PC-3 (cell line): ENCODE measurements around the gene CCDC174. TPM values are rescaled to one million over a fixed set of nuclear protein-coding genes. Genes with fewer than 3 reads are reported as not detected.

Experiments used
- ATAC-seq: fragments of 200-7000 bp; cut with Tn5 transposase; 2 replicates; pipeline ENCODE4 v1.9.1; 2020; ENCODE audit warnings: mild to moderate bottlenecking, moderate library complexity
- BruUV-seq: library from RNA; stranded (reverse); fragments of 400-500 nt; replicated peaks from 2 replicates; lab custom pipeline; 2021; lab: Mats Ljungman, UMichigan
- CTCF ChIA-PET: fragments of 300-600 bp; sonication (Branson Sonifier 250); formaldehyde crosslinking; loops from one replicate; lab custom pipeline; 2022; ENCODE audit warnings: antibody characterized with exemption; lab: Charles Lee
- POLR2A ChIA-PET: fragments of 300-600 bp; sonication (Branson Sonifier 250); formaldehyde crosslinking; loops from one replicate; lab custom pipeline; 2022; ENCODE audit warnings: antibody characterized with exemption; ENCODE audit not compliant: unreplicated experiment; lab: Charles Lee
- DNase-seq: peaks from one replicate; pipeline ENCODE4 v3.0.0-alpha.2; 2015
- H2AFZ ChIP-seq: fragments of 300-600 bp; sonication (generic); 2 replicates; pipeline ENCODE4 v1.6.0; 2016; ENCODE audit warnings: antibody characterized with exemption, low read length
- H3F3A ChIP-seq: fragments of 300-600 bp; sonication (generic); one replicate; pipeline ENCODE4 v1.6.0; 2017; ENCODE audit warnings: antibody characterized with exemption, low read length, control low read depth, mild to moderate bottlenecking; ENCODE audit not compliant: unreplicated experiment
- H3K27ac ChIP-seq: fragments of 300-600 bp; sonication (generic); 2 replicates; pipeline ENCODE4 v1.5.1; 2016; ENCODE audit warnings: mild to moderate bottlenecking, low read length
- H3K27me3 ChIP-seq: fragments of 300-600 bp; sonication (generic); 2 replicates; pipeline ENCODE4 v1.6.1; 2016; ENCODE audit warnings: low read length, mixed read lengths
- H3K36me3 ChIP-seq: fragments of 300-600 bp; sonication (generic); 2 replicates; pipeline ENCODE4 v1.6.1; 2016; ENCODE audit warnings: low read depth, mixed run types, low read length, mixed read lengths
- H3K4me1 ChIP-seq: fragments of 300-600 bp; sonication (generic); 2 replicates; pipeline ENCODE4 v1.5.1; 2016; ENCODE audit warnings: low read length; ENCODE audit not compliant: insufficient read depth
- H3K4me2 ChIP-seq: fragments of 300-600 bp; sonication (generic); 2 replicates; pipeline ENCODE4 v1.6.0; 2016; ENCODE audit warnings: low read length
- H3K4me3 ChIP-seq: fragments of 300-600 bp; sonication (generic); 2 replicates; pipeline ENCODE4 v1.5.1; 2016; ENCODE audit warnings: mild to moderate bottlenecking, low read length, mixed read lengths
- H3K79me2 ChIP-seq: fragments of 300-600 bp; sonication (generic); 2 replicates; pipeline ENCODE4 v1.6.1; 2017; ENCODE audit warnings: low read length, mixed read lengths
- H3K9ac ChIP-seq: fragments of 300-600 bp; sonication (generic); 2 replicates; pipeline ENCODE4 v1.6.0; 2016; ENCODE audit warnings: mild to moderate bottlenecking, low read length
- H3K9me2 ChIP-seq: fragments of 300-600 bp; sonication (generic); replicated peaks from 2 replicates; pipeline ENCODE4 v1.6.1; 2016; ENCODE audit warnings: mixed run types, low read length, mixed read lengths
- H3K9me3 ChIP-seq: fragments of 300-600 bp; sonication (generic); 2 replicates; pipeline ENCODE4 v1.6.1; 2016; ENCODE audit warnings: low read length, mixed read lengths
- H4K20me1 ChIP-seq: fragments of 300-600 bp; sonication (generic); 2 replicates; pipeline ENCODE4 v1.6.1; 2016; ENCODE audit warnings: low read length, mixed read lengths
- EZH2 ChIP-seq: fragments of 300-600 bp; sonication (generic); IDR thresholded peaks from one replicate; pipeline ENCODE4 v1.6.1; 2017; ENCODE audit warnings: antibody characterized with exemption, mild to moderate bottlenecking, low read length; ENCODE audit not compliant: unreplicated experiment
- EZH2phosphoT487 ChIP-seq: fragments of 300-600 bp; sonication (generic); IDR thresholded peaks from 2 replicates; pipeline ENCODE4 v1.6.1; 2018; ENCODE audit warnings: mild to moderate bottlenecking, antibody characterized with exemption, low read length, borderline replicate concordance
- intact Hi-C: fragments of 100-400 bp; cut with micrococcal nuclease; formaldehyde crosslinking; loops from 2 replicates; pipeline ENCODE4 v1.9.0; 2023
- total RNA-seq: library from RNA; depleted of rRNA; stranded (reverse); fragments of >200 nt; gene quantifications from 2 replicates; pipeline ENCODE4 v1.2.3, GENCODE V29; 2014
- TF ChIP-seq, protein P1 (sequence below): fragments of 300-600 bp; sonication (generic); conservative IDR thresholded peaks from 2 replicates; pipeline ENCODE4 v1.5.1; 2017; ENCODE audit warnings: antibody characterized with exemption, low read depth, mild to moderate bottlenecking, low read length

Gene CCDC174
- total RNA-seq, 1 experiment from 2014 or later, result 8.2 TPM

DNA sequence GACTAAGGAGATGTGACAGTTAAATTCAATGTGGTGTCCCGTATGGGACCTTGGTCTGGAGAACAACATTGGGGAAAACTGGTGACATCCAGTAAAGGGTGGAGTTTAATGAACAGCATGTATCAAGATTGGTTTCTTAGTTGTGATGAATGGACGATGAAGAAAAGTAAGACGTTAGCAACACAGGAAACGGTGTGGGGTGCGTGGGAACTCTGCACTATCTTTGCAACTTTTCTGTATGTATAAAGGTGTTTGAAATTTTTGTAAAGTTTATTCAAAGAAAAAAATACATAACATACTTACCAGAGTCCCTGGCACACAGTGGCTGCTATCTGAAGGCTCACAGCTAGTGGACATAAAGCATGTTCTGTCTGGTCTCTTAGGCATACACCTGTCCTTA lies 6.1 kb upstream of the CCDC174 start:
- Histone ChIP-seq H3K27me3 (no peaks in the 10 kb centered on the region), H3K27ac (no peak overlapping the region), H4K20me1 (no peaks in the 10 kb centered on the region), H3K4me2 (no peak overlapping the region), H3F3A (no peaks in the 10 kb centered on the region), H3K4me1 (peaks cover 11% of the 10 kb centered on the region), H3K79me2 (no peaks in the 10 kb centered on the region), H3K36me3 (no peaks in the 10 kb centered on the region), H3K9me3 (no peaks in the 10 kb centered on the region), H3K4me3 (no peak overlapping the region), H3K9ac (no peak overlapping the region), H3K9me2 (no peaks in the 10 kb centered on the region), H2AFZ (no peak overlapping the region)
- ChIA-PET CTCF (no interaction called here), POLR2A (no interaction called here)
- intact Hi-C loops, result no loop called here
- BruUV-seq, result no TSS peak
- no peak for DNase-seq
- no peak for TF ChIP-seq EZH2
- TF ChIP-seq EZH2phosphoT487, result no peak
- TF ChIP-seq, protein P1, sequence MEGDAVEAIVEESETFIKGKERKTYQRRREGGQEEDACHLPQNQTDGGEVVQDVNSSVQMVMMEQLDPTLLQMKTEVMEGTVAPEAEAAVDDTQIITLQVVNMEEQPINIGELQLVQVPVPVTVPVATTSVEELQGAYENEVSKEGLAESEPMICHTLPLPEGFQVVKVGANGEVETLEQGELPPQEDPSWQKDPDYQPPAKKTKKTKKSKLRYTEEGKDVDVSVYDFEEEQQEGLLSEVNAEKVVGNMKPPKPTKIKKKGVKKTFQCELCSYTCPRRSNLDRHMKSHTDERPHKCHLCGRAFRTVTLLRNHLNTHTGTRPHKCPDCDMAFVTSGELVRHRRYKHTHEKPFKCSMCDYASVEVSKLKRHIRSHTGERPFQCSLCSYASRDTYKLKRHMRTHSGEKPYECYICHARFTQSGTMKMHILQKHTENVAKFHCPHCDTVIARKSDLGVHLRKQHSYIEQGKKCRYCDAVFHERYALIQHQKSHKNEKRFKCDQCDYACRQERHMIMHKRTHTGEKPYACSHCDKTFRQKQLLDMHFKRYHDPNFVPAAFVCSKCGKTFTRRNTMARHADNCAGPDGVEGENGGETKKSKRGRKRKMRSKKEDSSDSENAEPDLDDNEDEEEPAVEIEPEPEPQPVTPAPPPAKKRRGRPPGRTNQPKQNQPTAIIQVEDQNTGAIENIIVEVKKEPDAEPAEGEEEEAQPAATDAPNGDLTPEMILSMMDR, result no peak
- ATAC-seq, result no peak

DNA sequence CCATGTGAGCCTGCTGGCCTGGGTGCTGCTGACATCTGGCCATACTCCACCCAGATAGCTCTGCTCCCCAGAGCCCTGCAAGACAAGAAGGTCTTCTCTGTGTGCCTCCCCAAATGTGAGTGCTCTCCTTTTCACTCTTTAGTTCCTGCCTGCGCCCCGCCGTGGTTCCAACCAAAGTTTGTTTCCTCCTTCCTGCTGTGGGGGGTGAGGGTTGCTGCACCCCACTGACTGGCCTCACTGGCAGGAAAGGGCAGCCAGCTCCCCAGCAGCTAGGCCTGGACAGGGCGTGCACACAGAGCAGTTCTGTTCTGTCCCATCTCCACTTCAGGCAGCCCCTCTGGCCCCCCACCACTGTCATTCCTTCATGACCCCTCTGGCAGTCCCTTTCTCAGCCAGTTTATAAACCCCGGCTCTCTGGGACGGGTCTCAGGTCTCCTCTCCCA lies 5.4 kb upstream of the CCDC174 start:
- POLR2A ChIA-PET, result no interaction called here

DNA sequence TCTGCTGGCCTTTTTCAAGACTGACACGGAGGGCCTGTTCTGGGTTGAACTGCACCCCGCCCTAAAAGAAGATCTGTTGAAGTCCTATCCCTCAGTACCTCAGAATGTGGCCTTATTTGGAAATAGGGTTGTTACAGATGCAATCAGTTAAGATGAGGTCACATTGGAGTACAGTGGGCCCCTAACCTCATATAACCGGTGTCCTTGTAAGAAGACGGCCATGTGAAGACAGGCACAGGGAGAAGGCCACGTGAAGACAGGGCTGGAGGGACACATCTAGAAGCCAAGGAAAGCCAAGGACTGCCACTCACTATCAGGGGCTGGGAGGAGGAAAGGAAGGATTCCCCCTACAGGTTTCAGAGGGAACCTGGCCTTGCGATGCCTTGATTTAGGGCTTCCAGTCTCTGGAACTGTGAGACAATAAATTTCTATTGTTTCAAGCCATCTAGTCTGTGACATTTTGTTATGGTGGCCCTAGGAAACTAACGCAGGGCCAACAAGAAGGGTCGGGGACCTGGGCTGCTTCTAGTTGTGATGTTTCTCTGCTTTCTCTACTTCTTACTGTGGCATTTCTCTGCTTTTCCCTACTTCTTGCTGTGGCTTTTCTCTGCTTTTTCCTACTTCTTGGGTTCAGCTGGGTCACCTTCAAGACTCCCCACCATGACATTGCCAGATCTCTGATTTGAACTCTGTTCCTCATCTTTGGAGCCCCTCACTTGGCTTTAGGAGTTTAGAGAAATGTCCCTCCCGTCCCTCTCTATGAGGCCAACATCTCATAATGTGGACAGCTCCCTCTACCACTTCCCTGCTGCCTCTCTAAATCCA lies 4.8 kb upstream of the CCDC174 start:
- Histone ChIP-seq H3K4me3 (no peak overlapping the region), H3K9ac (no peak overlapping the region), H4K20me1 (no peaks in the 10 kb centered on the region), H3K36me3 (no peaks in the 10 kb centered on the region), H3F3A (no peaks in the 10 kb centered on the region), H3K79me2 (peaks cover 3% of the 10 kb centered on the region), H3K9me3 (no peaks in the 10 kb centered on the region), H3K27me3 (no peaks in the 10 kb centered on the region), H3K27ac (no peak overlapping the region), H3K4me1 (no peaks in the 10 kb centered on the region), H3K9me2 (no peaks in the 10 kb centered on the region), H2AFZ (no peak overlapping the region), H3K4me2 (no peak overlapping the region)
- TF ChIP-seq EZH2phosphoT487 (no peak), EZH2 (no peak)
- TF ChIP-seq, protein P1, result no peak; the same call in 1 of the 2 replicates
- intact Hi-C loops, result no loop called here
- no TSS peak for BruUV-seq
- POLR2A ChIA-PET, result no interaction called here
- DNase-seq (no peak), ATAC-seq (no peak)
- CTCF ChIA-PET, result no interaction called here

More for the DNA sequence above, 5.4 kb upstream of the CCDC174 start:
- no peaks in the 10 kb centered on the region for H3K36me3 ChIP-seq
- intact Hi-C loops, result no loop called here
- DNase-seq, result no peak
- peaks cover 4% of the 10 kb centered on the region for H3K4me1 ChIP-seq
- no peaks in the 10 kb centered on the region for H4K20me1 ChIP-seq
- no peaks in the 10 kb centered on the region for H3K9me3 ChIP-seq
- no peak overlapping the region for H3K4me2 ChIP-seq
- no peak overlapping the region for H3K9ac ChIP-seq
- ATAC-seq, result no peak
- no peaks in the 10 kb centered on the region for H3F3A ChIP-seq
- H3K27ac ChIP-seq, result no peak overlapping the region
- TF ChIP-seq EZH2phosphoT487 (no peak), EZH2 (no peak)
- H3K4me3 ChIP-seq, result no peak overlapping the region
- H3K79me2 ChIP-seq, result no peaks in the 10 kb centered on the region
- H3K27me3 ChIP-seq, result no peaks in the 10 kb centered on the region
- H3K9me2 ChIP-seq, result no peaks in the 10 kb centered on the region
- CTCF ChIA-PET, result no interaction called here
- BruUV-seq, result no TSS peak
- H2AFZ ChIP-seq, result no peak overlapping the region
